Neuron (in vitro differentiated cells): ENCODE measurements around the gene GOLGA8J.
"Not testable (repeated sequence)": the region's sequence is repeated elsewhere in the genome, so short reads cannot be mapped to it uniquely, and the experiment has no call there.

Source experiments
- H2AFZ ChIP-seq: one replicate; pipeline ENCODE4 v1.6.1; 2013; ENCODE audit warnings: low read depth, mild to moderate bottlenecking, inconsistent platforms, low read length, moderate library complexity
- H3K27me3 ChIP-seq: one replicate; pipeline ENCODE4 v1.6.1; 2013; ENCODE audit warnings: low read length; ENCODE audit not compliant: insufficient read depth
- H3K36me3 ChIP-seq: one replicate; pipeline ENCODE4 v1.6.1; 2013; ENCODE audit warnings: low read length; ENCODE audit not compliant: insufficient read depth
- H3K4me1 ChIP-seq: one replicate; pipeline ENCODE4 v1.6.1; 2013; ENCODE audit warnings: low read length; ENCODE audit not compliant: insufficient read depth
- H3K4me3 ChIP-seq: 2 replicates; pipeline ENCODE4 v1.5.1; 2013; ENCODE audit warnings: mild to moderate bottlenecking, low read length, moderate library complexity
- H3K9me3 ChIP-seq: one replicate; pipeline ENCODE4 v1.6.1; 2013; ENCODE audit warnings: low read length

The GOLGA8J gene

DNA sequence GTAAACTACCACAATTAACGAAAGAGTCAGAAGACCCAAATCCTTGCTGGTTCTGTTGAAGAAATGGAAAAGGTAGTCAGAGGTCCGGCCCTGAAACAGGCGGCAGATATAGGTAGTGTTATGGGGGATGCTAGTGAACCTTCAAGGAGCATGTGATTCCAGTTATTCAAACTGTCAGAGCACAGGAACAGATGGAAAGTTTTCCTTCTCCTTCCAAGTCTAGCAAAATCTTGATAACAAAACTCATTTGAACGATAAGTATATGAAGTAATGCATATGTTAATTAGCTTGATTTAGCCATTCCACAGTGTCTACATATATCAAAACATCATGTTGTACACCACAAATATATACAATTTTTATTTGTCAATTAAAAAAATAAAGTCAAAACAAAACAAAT is 26.6 kb upstream of the GOLGA8J start:
- Histone ChIP-seq H3K27me3 (no peaks in the 10 kb centered on the region), H3K36me3 (no peaks in the 10 kb centered on the region), H2AFZ (no peak overlapping the region), H3K4me1 (peaks cover under 1% of the 10 kb centered on the region), H3K9me3 (no peaks in the 10 kb centered on the region), H3K4me3 (no peak overlapping the region)

DNA sequence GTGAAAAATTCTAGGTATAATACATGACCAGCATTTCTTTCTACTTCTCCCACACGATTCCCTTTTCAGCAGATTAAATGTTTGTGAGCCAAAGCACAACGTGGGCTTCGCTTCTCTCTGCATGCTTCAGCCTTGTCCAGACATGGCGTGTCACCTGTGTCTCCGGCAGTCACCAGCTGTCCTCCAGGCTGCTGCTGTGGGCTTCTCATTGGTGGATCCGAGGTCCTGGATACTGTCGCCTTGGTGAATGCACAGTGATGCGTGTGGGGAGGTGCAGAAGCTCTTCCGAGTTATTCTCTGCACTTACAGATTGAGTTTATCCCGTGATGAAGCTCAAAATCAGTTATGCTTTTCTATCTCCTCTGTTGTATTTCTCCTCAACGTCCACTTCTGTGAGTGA is 23.0 kb upstream of the GOLGA8J start:
- Histone ChIP-seq H3K4me3 (no peak overlapping the region), H3K27me3 (no peaks in the 10 kb centered on the region), H3K9me3 (no peaks in the 10 kb centered on the region), H2AFZ (no peak overlapping the region), H3K4me1 (peaks cover 6% of the 10 kb centered on the region), H3K36me3 (no peaks in the 10 kb centered on the region)

DNA sequence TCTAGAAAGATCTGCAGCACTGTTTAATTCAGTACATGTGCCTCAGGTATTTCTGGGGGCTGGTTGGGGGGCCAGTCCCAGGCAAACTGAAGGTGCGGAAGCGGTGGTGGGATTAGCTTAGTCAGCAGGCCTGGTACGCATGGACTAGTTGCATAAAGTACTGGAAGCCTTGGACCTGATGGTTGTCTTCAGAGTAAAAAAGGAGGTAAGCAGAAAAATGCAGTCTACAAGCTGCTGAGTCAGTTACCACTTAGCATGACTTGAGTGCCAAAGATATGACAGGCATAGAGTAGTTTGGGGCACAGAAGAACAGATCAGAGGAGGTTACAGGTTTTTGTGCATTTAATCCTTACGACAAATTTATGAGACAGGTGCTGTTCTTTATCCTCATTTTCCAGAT is 19.9 kb upstream of the GOLGA8J start:
- no peak overlapping the region for H3K4me3 ChIP-seq
- H3K27me3 ChIP-seq = no peaks in the 10 kb centered on the region
- no peaks in the 10 kb centered on the region for H3K9me3 ChIP-seq
- no peak overlapping the region for H2AFZ ChIP-seq
- H3K4me1 ChIP-seq = peaks cover 6% of the 10 kb centered on the region
- H3K36me3 ChIP-seq = no peaks in the 10 kb centered on the region

DNA sequence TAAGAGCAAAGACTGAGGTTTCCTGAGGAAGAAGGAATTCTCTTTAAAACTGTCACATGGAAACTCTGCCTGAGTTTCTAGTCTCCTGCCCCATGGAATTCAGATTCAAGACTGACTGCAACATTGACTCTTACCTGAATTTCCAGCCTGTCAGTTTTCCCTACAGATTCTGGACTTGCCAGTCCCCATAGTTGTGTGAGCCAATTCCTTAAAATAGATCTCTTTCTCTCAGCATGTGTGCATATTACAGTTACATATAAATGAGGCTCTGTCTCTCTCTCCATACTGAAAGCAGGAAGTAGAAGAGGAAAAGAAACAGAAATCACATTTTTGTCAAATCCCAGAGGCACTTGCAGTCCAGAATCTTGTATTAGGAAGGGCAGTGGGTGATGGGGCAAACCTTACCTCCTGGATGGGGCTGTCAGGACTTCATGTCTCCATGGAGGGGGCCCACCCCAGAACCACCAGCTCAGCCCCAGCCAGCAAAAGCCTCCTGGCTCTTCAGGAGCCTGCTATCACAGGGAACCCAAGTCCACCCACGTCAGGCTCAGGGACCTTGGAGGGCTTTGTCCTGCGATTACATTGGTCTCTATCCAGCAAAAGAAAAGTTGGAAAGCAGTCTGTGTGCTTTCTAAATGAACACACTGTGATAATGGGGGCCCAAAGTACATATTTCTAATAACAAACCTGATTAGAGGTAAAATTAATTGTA is 18.8 kb upstream of the GOLGA8J start:
- Histone ChIP-seq H3K4me3 (no peak overlapping the region), H3K36me3 (no peaks in the 10 kb centered on the region), H3K4me1 (peaks cover 6% of the 10 kb centered on the region), H3K9me3 (no peaks in the 10 kb centered on the region), H3K27me3 (no peaks in the 10 kb centered on the region), H2AFZ (no peak overlapping the region)

DNA sequence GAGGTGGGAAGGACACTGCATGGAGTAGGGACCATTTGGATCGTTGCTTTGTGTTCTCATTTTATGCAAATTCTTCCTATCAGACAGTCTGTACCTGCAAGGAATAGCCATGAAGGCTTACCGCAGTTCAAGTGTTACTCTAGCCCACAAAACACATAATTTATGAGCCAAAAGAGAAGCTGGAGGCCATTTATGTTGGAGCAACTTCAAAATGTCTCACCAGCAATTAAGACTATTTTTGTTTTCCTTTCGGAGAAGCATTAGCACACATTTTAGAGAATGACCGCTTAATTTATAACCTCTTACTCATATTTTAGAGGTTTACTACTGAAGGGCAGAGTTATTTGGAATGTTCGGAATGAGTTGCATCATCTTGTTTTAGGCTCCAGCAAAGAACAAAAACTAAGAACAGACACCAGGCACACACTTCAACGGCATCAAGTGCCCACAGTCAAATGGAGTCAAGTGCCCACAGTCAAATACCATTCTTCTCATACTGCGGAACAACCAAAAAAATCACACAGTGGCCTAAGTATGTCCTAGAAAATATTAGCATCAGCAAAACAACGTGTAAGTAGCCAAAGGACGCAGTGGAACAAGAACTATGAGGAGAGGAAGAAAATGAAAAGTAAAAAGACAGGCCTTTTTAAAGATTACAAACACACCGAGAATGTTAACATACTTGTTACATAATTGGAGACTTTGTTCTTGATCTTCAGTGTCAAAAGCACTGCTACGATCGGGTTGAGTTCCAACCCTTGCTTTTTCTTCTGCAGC is 17.5 kb upstream of the GOLGA8J start:
- H3K4me3 ChIP-seq = no peak overlapping the region

DNA sequence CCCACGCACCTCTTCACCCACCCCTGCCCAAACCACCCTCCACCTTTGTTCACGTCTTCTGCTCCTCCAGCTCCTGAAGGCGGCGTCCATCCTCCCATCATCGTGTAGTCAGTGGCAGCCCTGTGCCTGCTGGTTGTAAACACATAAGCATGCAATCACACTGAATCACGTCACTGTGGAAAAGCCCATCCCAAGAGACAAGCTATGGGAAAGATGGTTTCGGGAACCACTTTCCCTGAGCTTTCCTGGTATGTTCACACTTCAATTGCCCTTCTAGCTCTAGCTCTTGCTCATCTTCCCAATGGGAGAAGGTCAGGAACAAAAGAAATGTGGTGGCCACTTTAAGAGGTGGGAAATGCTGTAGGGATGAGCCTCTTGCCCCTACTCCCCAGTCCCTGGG is 14.4 kb upstream of the GOLGA8J start:
- H3K27me3 ChIP-seq = no peaks in the 10 kb centered on the region
- H3K4me1 ChIP-seq = no peaks in the 10 kb centered on the region
- H2AFZ ChIP-seq = no peak overlapping the region
- H3K9me3 ChIP-seq = no peaks in the 10 kb centered on the region
- no peaks in the 10 kb centered on the region for H3K36me3 ChIP-seq
- H3K4me3 ChIP-seq = no peak overlapping the region

More for the DNA sequence above, 17.5 kb upstream of the GOLGA8J start:
- no peak overlapping the region for H2AFZ ChIP-seq
- H3K9me3 ChIP-seq = no peaks in the 10 kb centered on the region
- H3K36me3 ChIP-seq = no peaks in the 10 kb centered on the region
- H3K27me3 ChIP-seq = no peaks in the 10 kb centered on the region
- peaks cover 6% of the 10 kb centered on the region for H3K4me1 ChIP-seq

DNA sequence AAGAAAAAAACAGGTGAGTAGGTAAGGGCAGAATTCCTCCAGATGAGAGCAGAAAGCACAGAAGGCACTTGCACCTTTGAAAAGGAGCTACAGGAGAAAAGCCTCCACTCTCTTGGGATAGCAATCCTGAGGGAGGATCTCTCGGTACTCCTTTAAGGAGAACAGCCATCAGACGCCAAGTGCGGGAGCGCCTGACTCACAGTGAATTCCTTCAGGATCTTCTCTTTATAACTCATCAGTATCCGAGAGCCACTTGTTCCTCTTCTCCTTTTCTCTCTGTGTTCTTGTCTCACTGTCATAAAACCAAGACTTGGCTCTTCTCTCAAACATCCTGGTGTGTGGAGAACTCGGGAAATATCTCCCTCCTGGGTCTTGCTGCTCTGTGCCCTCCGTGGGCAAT is 10.1 kb upstream of the GOLGA8J start:
- no peak overlapping the region for H2AFZ ChIP-seq
- no peaks in the 10 kb centered on the region for H3K36me3 ChIP-seq
- H3K4me3 ChIP-seq = no peak overlapping the region
- no peaks in the 10 kb centered on the region for H3K9me3 ChIP-seq
- H3K4me1 ChIP-seq = peaks cover 4% of the 10 kb centered on the region
- H3K27me3 ChIP-seq = no peaks in the 10 kb centered on the region

DNA sequence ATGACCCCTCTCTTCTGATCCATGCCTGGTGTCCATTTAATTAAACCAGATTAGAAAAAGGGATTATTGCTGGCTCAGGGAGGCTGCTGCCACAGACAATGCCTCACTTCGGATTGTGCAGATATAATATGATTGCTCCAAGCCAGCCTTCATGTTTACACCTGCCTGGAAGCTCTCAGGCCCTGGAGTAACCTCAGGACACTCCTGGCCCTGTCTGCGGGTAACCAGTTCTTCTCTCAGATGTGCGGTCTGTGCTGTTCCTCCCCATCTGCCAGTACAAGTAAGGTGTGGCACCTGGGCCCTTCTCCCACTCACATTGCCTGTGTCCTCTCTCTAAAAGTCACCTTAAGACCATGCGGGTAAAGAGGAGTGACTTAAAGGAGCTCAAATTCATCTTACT is 8.8 kb upstream of the GOLGA8J start:
- no peaks in the 10 kb centered on the region for H3K27me3 ChIP-seq
- H3K4me3 ChIP-seq = no peak overlapping the region
- H2AFZ ChIP-seq = no peak overlapping the region
- peaks cover 4% of the 10 kb centered on the region for H3K4me1 ChIP-seq
- H3K9me3 ChIP-seq = no peaks in the 10 kb centered on the region
- no peaks in the 10 kb centered on the region for H3K36me3 ChIP-seq

DNA sequence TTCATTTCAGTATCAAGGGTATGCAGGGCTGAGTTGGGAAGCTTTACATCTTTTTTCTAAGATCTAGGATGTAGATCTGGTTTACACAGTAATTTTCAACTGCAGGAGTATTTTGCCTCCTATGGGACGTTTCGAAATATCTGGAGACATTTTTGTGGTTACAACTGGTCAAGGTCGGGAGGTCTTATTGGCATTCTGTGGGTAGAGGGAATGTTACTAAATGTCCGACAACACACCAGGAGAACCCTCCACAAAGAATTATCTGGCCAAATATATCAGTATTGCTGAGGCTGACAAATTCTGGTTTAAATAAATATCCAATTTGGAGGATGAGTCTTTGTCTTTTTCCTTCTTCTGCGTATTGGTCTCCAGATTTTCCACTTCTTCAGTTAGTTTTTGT is 1.9 kb upstream of the GOLGA8J start:
- not testable (repeated sequence) for H3K36me3 ChIP-seq, H3K27me3 ChIP-seq, H3K4me1 ChIP-seq, H3K9me3 ChIP-seq, H3K4me3 ChIP-seq, H2AFZ ChIP-seq

DNA sequence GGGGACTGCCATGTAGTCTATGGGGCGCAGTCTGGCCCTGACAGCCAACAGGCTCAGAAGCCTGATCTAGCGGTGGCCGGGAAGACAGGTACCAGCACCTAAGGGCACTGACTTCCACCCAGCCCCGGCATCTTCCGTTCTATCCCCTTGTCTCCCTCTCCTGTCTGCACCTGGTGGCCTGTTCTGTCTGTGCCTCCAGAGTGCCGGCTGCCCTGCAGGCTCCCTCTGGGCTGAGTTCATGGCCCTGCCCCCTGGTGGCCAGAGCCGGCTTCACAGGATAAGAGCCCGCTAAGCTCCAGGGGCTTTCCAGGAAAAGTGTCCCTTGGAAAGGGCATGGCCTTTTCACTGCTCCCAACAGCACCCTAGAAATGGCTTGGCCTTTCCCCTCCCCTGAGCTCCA is 15.1 kb downstream of the GOLGA8J start:
- H3K4me1 ChIP-seq, H3K4me3 ChIP-seq, H3K27me3 ChIP-seq, H3K9me3 ChIP-seq, H2AFZ ChIP-seq, H3K36me3 ChIP-seq: not testable (repeated sequence)

DNA sequence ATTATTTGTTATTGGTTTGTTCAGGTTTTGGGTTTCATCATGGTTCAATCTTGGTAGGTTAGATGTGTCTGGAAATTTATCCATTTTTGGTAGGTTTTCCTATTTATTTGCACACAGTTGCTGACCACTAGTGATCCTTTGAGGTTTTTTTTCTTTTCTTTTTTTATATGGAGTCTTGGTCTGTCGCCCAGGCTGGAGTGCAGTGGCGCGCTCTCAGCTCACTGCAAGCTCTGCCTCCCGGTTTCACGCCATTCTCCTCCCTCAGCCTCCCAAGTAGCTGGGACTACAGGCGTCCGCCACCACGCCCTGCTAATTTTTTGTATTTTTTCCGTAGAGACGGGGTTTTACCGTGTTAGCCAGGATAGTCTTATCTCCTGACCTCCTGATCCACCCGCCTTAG is 20.1 kb downstream of the GOLGA8J start:
- H3K27me3 ChIP-seq, H3K36me3 ChIP-seq, H3K9me3 ChIP-seq, H2AFZ ChIP-seq, H3K4me3 ChIP-seq, H3K4me1 ChIP-seq: not testable (repeated sequence)

DNA sequence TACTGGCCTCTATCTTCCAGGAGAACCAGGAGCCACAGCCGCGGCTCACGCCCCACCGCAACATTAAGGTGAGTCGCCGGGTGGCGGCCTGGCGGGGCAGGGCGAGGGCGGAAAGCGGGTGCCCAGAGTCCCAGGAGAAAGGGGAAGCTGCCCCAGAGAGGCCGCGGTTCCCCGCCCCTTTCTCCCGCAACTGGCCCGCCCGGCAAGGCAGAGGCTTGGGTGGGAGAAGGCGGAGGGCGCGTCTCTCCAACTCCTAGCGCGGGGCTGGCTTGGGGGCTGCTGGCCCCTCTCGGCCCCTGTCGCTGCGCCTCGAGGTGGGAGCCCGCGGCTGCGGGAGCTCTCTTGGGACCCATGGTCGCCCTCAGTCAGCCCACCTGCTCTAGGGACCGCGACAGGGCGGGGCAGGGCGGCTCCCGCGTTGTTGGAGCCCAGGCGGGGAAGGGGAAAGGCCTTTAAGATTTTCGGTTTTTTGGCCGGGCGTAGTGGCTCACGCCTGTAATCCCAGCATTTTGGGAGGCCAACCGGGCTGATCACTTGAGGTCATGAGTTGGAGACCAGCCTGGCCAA is 21.3 kb downstream of the GOLGA8J start:
- H2AFZ ChIP-seq, H3K9me3 ChIP-seq, H3K27me3 ChIP-seq, H3K4me3 ChIP-seq, H3K4me1 ChIP-seq, H3K36me3 ChIP-seq: not testable (repeated sequence)

DNA sequence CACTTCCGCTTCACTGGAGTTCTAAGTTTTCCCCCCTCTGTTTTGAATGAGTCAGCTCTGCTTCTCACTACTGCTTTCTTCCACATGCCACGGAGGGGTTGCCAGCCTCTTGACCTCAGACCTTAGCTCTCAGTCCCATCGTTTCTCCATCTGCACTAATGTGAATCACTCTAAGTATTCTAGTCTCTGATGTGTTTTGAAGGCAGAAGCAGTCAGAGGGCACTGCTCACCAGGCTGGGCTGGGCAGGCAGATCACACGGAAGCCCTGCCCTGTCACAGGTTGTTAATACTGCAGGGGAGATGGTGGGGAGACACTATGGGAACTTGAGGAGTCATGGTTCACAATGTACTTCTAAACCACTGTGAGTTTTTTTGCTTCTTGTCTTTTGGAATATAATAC is 27.8 kb downstream of the GOLGA8J start:
- H3K4me3 ChIP-seq, H3K27me3 ChIP-seq, H3K4me1 ChIP-seq, H2AFZ ChIP-seq, H3K36me3 ChIP-seq, H3K9me3 ChIP-seq: not testable (repeated sequence)
